GM21723 (cell line): Measurements from ENCODE around the gene ERC1.
"Not testable (repeated sequence)": the region's sequence is repeated elsewhere in the genome, so short reads cannot be mapped to it uniquely, and the experiment has no call there.

Source experiments
- ATAC-seq: cut with Tn5 transposase; IDR thresholded peaks from one replicate; pipeline ENCODE4 v1.9.1; 2021; ENCODE audit warnings: mild to moderate bottlenecking, moderate library complexity; ENCODE audit not compliant: unreplicated experiment

ERC1 gene

DNA sequence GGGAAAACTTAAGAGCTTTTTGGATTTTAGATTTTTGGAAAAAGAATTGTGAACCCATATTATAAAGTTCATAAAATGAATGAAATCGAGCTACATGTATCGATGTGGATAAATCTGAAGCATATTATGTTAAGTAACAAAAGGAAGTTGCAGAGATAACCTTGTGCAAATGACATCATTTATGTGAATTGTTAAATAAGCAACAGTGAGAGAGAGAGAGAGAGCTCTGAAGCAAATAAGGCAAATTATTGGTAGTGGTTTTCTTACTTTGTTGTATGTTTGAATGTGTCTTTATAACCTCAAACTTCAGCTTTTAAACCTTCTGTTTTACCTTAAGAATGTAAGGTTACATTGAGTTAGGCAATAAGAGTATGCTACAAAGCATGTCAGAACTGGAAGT, 78.8 kb downstream of the ERC1 start:
- no peak for ATAC-seq

DNA sequence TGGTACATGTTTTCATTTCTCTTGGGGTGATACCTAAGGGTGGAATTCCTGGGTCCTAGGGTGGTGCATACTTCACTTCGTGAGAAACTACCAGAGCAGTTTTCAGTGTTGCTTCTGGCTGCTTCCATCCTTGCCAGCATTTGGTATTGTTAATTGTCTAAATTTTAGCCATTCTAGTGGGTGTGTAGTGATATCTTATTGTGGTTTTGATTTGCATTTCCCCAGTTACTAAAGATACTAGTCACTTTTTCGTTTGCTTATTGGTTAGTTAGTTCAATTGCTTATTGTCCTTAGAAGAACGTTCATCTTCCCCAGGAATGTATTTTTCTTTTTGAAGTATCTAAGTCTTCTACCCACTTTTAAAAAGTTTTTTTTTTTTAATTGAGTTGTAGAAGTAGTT, 80.2 kb downstream of the ERC1 start:
- ATAC-seq = no peak

DNA sequence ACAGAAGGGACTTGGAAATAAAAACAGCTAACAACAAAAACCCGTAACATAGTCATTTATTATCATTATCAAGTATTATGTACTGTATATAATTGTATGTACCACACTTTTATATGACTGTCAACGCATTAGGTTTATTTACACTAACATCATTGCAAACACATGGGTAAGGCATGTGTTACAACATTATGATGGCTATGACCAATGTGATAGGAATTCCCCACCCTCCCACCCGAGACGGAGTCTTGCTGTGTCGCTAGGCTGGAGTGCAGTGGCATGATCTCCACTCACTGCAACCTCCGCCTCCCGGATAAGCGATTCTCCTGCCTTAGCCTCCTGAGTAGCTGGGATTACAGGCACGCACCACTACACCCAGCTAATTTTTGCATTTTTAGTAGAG, 82.6 kb downstream of the ERC1 start:
- ATAC-seq = no peak

DNA sequence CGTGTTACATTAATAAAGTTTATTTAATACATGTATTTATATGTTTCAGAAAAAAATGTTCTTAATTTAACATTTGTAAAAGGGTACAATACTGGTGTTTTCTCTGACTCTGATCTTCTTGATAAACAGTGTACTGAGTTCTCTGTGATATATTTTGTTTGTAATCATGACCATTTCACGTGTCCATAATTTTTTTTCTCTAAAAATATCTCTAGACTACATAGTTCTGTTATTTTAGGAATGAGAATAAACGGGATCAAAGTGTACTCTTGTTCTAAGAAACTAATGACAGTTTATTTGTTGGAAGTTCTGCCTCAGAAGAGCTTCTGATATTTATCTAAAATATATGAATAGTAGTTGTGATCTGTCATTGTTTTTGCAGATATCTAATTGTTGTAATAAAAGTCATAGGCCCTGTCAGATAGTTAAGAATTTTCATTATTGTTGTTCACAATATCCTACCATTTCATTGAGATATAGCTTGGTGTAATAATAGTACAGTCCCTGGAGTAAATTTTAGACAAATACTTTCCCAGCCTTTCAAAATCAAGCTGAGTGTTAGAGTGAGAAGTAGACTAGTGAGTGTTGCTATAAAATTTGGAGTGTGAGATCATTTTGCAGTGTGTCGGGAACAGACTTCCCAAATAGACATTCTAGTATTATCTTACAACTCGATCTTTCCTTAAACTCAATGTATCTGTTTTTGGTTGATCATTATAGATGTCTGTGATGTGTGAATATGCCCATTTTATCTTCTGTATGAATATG, 86.2 kb downstream of the ERC1 start:
- ATAC-seq = no peak

DNA sequence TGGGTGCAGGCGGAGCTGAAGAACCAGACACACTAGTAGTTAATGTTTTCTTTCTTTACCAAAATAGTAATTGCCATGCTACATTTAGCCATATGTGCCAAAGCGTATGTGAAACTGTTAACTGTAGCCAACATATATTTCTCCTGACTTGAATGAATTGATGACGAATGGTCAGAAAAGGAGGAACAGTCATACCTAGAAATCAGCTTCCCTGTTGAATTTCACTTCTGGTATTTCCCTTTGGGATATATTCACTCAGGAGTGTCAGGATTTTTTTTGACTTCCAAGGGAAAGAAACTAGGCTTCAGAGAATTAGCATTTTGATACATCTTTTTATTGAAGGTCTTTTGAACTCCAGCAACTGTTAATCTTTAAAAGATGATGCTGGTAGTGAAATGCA, 87.0 kb downstream of the ERC1 start:
- ATAC-seq = no peak

DNA sequence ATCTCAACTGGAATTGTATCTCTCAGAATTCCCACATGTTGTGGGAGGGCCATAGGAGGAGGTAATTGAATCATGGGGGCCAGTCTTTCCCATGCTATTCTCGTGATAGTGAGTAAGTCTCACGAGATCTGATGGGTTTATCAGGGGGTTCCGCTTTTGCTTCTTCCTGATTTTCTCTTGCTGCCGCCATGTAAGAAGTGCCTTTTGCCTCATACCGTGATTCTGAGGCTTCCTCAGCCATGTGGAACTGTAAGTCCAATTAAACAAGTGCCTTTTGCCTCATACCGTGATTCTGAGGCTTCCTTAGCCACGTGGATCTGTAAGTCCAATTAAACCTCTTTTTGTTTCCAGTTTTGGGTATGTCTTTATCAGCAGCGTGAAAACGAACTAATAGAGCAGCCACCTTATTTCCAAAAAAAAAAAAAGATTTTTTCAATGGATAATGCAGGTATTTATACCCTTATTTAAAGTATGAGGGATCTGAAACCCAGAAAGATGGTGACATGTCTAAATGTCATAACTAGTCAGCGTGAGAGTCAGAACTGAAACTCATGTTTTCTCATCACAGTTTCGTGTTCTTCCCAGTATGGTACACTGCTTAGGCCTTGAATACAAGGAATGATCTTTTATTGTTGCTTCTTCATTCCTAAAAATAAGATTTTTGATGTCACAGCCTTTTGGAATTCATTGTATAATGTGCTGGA, 89.6 kb downstream of the ERC1 start:
- ATAC-seq = peak; percentile 70

DNA sequence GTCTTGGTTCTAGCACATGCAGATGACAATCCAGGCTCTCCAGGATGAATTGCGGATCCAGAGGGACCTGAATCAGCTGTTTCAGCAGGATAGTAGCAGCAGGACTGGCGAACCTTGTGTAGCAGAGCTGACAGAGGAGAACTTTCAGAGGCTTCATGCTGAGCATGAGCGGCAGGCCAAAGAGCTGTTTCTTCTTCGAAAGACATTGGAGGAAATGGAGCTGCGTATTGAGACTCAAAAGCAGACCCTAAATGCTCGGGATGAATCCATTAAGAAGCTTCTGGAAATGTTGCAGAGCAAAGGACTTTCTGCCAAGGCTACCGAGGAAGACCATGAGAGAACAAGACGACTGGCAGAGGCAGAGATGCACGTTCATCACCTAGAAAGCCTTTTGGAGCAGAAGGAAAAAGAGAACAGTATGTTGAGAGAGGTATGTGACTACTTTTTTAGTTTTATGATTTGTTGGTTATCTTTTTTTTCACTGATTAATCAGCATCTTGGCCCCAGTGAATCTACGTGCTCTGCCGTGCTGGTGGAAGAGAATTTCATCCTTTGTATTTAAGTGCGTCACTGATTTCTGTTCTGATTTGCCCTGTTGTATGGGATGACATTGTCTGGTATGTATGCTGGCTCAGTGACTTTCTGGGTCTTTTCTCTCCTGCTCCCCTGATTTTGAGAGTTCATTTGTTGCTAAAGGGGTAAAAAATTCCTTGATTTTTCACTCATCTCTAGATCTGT, 92.3 kb downstream of the ERC1 start:
- no peak for ATAC-seq

DNA sequence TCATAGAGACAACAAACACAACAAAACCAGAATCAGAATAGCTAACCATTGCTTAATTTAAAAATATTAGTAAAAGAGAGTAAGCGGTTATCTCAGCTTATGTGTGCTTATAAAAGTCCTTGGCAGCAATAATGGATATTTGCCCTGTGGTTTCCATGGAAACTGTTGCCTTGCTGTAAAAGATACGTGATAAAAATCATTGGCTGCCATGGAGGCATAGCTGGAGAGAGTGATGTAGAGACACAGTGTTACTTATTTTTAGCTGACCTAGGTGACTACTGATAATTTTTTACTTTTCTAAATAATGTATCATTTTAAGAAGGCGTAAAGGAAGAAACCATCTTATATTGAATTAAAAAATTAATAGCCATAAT, 92.9 kb downstream of the ERC1 start:
- no peak for ATAC-seq

DNA sequence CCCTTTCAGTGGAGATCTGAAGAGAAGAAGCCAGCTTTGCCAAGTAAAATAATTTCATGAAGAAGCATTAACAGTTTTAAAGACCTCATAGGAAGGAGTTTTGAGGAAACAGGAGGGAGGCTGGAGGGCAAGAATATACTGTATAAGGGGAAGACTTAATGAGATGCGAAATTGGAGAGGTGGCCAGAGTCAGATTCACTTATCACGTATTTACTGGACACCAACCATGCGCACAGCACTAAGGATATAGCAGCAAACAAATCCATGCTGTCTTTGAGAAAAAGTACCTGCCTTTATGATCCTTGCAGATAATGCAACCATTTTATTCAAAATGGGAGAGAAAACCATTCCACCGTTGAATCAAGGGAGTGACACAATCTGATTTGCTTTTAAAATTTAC, 100.3 kb downstream of the ERC1 start:
- no peak for ATAC-seq

DNA sequence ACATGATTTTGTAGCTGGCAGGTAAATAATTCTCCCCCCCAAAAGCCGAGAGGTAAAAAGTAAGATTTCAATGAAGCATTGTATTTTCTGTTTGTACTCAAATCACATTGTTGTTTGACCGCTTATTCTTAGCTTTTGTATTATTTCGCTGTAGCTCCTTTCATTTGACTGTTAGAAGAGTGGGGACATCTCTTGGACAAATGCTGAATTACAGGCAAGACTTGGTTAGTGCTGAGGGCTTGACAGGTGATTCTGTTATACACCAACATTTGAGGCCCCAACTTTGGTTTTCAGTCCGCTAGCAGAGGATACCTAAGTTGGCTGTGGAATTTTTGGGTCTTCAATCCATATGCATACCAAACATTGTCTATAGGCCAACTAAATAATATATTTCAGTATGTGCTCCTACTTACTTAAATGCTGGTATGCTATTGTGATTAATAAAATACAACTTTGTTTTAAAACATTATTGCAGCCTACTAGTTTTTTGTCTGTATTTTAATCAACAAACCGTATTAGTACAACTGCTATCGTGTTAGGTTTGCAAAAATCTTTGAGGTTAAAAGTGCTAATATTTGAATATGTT, 102.2 kb downstream of the ERC1 start:
- peak; percentile 56 for ATAC-seq

DNA sequence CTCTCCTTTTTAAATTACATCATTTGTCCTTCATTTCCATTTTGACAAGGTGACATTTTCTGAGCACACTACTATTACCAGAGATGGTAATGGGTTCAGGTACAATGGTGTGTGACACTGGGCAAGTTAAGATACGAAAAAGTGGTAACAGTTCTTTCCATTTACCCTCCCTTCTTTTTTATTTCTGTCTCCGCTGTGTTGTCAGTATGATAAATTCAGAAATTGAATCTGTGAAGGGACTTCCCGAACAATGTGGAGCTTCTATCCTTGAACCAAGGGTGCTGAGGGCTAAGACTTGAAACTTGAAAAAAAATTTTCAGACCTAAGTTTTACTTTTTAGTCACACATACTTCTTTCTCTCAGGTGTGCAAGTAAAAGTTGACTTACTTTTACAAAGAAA, 103.7 kb downstream of the ERC1 start:
- ATAC-seq = no peak

DNA sequence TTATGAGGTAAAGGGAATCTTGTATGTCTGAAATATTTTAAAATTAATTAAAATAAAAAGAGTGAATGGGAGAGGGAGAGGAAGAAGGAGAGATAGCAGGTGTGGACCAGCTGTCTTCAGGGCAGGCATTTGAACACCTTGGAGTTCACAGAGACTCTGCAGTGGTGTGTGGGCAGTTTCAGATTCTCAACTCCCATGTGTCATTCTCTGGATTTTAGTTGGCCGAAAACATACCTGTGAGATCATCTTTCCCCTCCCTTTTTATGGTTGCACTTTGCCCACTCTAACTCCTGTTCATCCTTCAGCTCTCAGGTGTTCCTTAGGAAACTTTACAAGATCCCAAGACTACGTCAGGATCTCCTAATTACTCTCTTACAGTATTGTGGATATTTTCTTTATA, 108.1 kb downstream of the ERC1 start:
- ATAC-seq = no peak

DNA sequence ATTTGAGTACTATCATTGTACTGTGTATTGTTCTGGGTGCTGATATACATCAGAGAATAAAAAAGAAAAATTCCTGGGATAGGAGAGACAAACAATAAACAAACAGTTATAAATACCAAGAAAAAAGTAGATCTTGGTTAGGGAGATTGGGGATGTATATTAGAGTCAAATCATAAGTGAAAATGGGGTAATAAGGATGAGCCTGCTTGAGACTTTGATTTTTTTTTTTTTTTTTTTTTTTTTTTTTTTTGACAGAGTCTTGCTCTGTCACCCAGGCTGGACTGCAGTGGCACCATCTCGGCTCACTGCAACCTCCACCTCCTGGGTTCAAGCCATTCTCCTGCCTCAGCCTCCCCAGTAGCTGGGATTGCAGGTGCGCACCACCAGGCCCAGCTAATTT, 108.6 kb downstream of the ERC1 start:
- not testable (repeated sequence) for ATAC-seq

DNA sequence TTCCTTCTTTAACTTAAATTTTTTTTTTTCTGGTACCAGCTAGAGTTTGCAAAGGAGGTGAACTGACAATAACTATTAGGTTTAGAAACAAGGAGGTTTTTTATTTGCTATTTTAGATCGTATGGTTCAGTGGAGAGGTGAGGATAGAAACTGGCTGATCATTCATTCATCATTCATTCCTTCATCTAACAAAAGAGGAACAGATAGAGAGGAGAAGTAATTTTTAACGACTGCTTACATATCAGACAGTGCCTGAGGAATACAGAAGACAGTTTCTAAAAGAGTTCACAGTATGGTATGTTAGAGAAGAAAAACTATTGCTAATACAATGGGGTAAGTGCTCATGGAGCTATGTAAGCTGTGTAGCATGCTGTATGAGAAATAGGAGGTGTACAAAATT, 111.1 kb downstream of the ERC1 start:
- no peak for ATAC-seq

DNA sequence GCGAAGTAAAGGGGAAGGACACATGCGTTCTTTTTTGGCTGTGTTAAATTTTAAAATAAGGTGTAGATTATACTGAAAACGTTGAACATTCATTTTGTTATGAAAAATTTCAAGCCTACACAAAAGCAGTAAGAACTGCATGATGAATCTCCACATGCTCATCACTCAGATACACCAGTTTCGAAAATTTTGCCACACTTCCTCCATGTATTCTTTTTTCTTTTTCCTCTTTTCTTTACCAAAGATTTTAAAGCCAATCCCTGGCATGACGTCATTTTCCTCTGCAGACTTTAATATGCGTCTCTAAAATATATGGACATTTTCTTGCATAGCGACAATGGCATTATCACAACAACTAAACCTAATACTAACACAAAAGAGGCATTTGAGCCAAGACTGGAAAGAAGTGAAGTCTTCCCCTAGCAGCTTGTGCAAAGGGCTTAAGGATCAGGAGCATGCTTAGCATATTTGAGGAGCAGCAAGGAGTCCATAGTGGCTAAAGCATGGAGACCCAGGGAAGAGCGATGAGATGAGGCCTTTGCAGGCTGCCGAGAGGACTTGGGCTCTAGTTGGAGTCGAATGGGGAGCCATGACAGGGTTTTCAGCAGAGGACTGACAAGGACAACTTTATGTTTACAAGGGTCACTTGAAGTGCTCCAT, 111.9 kb downstream of the ERC1 start:
- no peak for ATAC-seq

DNA sequence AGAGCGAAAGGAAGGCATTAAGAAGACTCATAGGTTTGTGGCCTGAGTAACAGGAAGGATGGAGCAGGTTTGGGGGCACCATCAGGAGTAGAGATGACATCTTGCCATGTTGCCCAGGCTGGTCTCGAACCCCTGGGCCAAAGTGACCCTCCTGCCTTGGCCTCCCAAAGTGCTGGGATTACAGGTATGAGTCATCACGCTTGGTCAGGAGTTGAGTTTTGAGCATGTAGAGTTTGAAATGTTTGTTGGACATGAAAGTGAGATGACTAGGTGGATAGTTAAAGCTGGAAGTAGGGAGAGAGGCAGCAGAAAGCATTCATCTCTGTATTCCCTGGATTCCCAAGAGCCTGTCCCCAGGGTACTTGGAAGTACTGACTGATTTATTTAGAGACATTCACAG, 112.6 kb downstream of the ERC1 start:
- ATAC-seq = no peak

DNA sequence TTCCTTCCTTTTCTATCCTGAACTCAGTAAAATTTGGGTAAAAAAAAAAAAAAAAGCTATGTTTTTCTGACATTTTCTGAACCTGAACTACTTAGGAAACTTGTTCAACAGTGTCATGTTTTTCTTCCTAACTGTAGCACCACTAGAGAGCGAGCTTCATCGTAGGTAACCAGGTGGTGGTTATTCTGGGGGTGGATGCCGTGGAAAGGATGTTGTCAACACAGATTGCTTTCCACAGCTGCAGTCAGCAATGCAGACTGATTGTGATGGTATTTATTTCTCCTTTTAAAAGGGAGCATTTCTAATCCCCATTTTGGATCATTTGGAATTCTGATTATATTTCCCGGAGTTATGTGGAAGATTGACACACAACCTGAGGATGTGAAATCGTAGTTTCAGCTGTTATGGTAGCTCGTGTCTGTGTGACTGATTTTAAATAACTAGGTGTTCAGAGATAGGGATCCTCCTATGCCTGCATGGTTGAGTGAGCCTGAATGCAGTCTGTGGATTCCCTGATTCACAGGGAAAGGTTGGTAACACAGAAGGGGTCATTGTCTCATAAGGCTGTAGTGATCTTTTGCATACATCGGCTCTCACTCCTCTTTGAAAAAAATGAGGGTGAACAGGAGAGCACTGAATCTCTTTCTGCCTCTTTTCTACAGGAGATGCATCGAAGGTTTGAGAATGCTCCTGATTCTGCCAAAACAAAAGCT, 113.2 kb downstream of the ERC1 start:
- ATAC-seq = no peak

DNA sequence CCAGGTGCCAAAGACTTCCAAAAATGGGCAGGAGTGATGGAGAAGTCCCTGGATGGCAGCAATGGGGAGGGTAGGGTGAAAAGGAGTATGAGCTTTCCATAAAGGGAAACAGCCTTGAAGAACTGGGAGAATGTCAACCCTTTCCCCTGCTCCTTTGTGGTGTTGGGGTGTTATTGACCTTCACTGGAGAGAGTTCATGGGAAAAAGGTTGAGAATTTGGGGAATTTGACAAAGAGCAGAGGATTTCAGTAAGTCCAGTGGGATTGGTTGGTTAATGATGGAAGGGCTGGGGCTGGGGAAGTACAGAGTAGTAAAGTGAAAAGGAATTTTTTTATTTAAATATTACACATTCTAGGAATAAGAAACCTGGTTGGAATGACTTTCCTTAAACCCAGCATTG, 116.6 kb downstream of the ERC1 start:
- no peak for ATAC-seq

DNA sequence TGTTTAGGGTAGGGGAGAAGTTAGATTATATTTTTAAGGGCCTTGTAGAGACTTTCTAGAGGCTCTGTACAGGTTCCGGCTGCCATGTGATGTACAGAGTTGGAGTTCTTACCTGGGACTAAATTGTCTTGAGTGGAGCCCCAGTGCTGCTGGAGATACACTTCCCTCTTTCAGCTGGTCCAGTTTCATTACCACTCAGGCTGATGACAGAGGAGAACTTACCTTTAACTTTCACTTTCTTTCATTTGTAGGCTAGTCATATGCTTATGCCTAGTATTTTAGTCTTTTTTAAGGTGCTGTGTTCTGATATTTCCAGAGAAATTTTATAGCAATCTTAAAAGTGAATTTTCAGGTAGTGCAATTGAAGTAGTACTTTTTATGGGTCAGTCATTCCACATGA, 117.3 kb downstream of the ERC1 start:
- ATAC-seq = peak; percentile 85

DNA sequence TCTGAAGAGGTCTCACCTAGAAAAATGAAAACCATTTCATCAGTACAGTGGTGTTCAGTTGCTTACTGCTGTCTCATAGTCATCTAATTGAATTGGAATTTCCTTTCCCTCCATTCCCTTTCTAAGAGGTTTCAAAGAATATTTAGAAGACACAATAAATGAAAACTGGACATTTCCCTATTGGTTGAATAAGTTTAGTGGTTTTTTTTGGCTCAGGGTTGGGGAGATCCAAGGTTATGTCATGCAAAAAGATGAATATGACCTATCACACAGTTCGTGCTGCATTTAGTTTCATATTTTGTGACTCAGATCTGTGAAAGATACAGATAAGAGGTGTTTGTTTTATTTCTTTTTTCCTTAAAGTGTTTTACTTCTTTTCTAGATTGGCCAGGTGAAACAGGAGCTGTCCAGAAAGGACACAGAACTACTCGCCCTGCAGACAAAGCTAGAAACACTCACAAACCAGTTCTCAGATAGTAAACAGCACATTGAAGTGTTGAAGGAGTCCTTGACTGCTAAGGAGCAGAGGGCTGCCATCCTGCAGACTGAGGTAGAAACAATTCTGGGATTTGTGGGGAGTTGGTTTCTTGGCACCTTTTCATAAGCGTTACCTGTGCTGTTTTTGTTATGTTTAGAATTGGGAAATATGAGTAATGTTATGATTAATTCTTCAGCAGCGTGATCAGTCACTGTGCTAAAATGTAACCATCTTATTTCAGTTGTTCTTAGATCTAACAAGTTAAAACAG, 124.6 kb downstream of the ERC1 start:
- ATAC-seq = no peak
